Naive thymus-derived CD4-positive, alpha-beta T cell (primary cell): ENCODE measurements around the gene ITPRIP. TPM values are rescaled to one million over a fixed set of nuclear protein-coding genes. Genes with fewer than 3 reads are reported as not detected.
A peak's percentile ranks its signal among the peaks of the same experiment; 100 is the strongest.

Experiments
- ATAC-seq: fragments of 150-1000 bp; cut with Tn5 transposase; 2 replicates; pipeline ENCODE4 v1.10.0; 2021; ENCODE audit warnings: mild to moderate bottlenecking, moderate library complexity
- CTCF ChIA-PET: fragments of 350-600 bp; sonication (Branson Sonifier 250); formaldehyde crosslinking; loops from one replicate; lab custom pipeline; 2021; ENCODE audit warnings: antibody characterized with exemption; lab: Charles Lee
- POLR2A ChIA-PET: fragments of 350-600 bp; sonication (Branson Sonifier 250); formaldehyde crosslinking; loops from one replicate; lab custom pipeline; 2021; ENCODE audit warnings: antibody characterized with exemption, inconsistent platforms; lab: Charles Lee
- DNase-seq, 9 donors: peaks; one replicate each; pipeline versions ENCODE4 v3.0.0 to v3.0.0-alpha.2; 2020 to 2022; ENCODE audit warnings: mixed read lengths in 1 of 9
- H3K27ac ChIP-seq: one replicate; pipeline ENCODE4 v1.7.0; 2013; ENCODE audit warnings: mild to moderate bottlenecking, low read depth, low read length, moderate library complexity
- H3K27me3 ChIP-seq, 2 donors: one replicate each; pipeline ENCODE4 v1.7.0; 2013; ENCODE audit warnings: low read length in 2 of 2, mild to moderate bottlenecking in 2 of 2, moderate library complexity in 2 of 2; ENCODE audit not compliant: control insufficient read depth in 2 of 2, insufficient read depth in 2 of 2
- H3K36me3 ChIP-seq, 3 experiments: 1 replicate in 2 of 3; 2 replicates in 1 of 3; pipeline ENCODE4 v1.7.0; 2013; ENCODE audit warnings: low read length in 3 of 3, mild to moderate bottlenecking in 3 of 3, moderate library complexity in 1 of 3; ENCODE audit not compliant: insufficient read depth in 3 of 3, control insufficient read depth in 2 of 3
- H3K4me1 ChIP-seq, 2 donors: one replicate each; pipeline ENCODE4 v1.7.0; 2013; ENCODE audit warnings: low read length in 2 of 2, mild to moderate bottlenecking in 2 of 2, moderate library complexity in 1 of 2; ENCODE audit not compliant: control insufficient read depth in 2 of 2, insufficient read depth in 2 of 2
- H3K4me3 ChIP-seq: 2 replicates; pipeline ENCODE4 v1.7.0; 2013; ENCODE audit warnings: mild to moderate bottlenecking, low read length
- H3K9me3 ChIP-seq, 3 experiments: 1 replicate in 2 of 3; 2 replicates in 1 of 3; pipeline ENCODE4 v1.7.0; 2013; ENCODE audit warnings: low read length in 3 of 3; ENCODE audit not compliant: control insufficient read depth in 2 of 3
- H3K27ac Mint-ChIP-seq, 9 donors: one replicate each; pipeline ENCODE4 v1.8.0; 2020 to 2022; ENCODE audit warnings: mixed read lengths in 9 of 9, mild to moderate bottlenecking in 8 of 9, moderate library complexity in 5 of 9, inconsistent platforms in 2 of 9
- H3K27me3 Mint-ChIP-seq, 5 donors: one replicate each; pipeline ENCODE4 v1.8.0; 2021 to 2022; ENCODE audit warnings: mixed read lengths in 5 of 5, mild to moderate bottlenecking in 1 of 5
- H3K36me3 Mint-ChIP-seq, 5 donors: one replicate each; pipeline ENCODE4 v1.8.0; 2020 to 2022; ENCODE audit warnings: mixed read lengths in 5 of 5, mild to moderate bottlenecking in 3 of 5, inconsistent platforms in 1 of 5
- H3K4me1 Mint-ChIP-seq, 7 donors: one replicate each; pipeline ENCODE4 v1.8.0; 2020 to 2022; ENCODE audit warnings: mixed read lengths in 7 of 7, mild to moderate bottlenecking in 3 of 7, inconsistent platforms in 1 of 7
- H3K4me3 Mint-ChIP-seq, 10 donors: one replicate each; pipeline ENCODE4 v1.8.0; 2020 to 2022; ENCODE audit warnings: mild to moderate bottlenecking in 10 of 10, mixed read lengths in 10 of 10, moderate library complexity in 6 of 10, inconsistent platforms in 2 of 10
- H3K9me3 Mint-ChIP-seq, 11 donors: one replicate each; pipeline ENCODE4 v1.8.0; 2020 to 2022; ENCODE audit warnings: mixed read lengths in 11 of 11, mild to moderate bottlenecking in 4 of 11, inconsistent platforms in 1 of 11, moderate library complexity in 1 of 11
- intact Hi-C, 2 donors: fragments of 100-400 bp; cut with micrococcal nuclease; formaldehyde crosslinking; loops; one replicate each; pipeline ENCODE4 v1.15.1; 2023
- polyA plus RNA-seq, 2 donors: library from polyadenylated mRNA; unstranded; fragments of 300-500 nt; fragmentation: Illumina TruSeq; gene quantifications; one replicate each; pipeline ENCODE4 v1.2.3, GENCODE V29; 2021
- total RNA-seq, 6 experiments: library from RNA in 5 of 6; stranded (reverse) in 5 of 6; gene quantifications; 1 replicate in 5 of 6; 2 replicates in 1 of 6; pipeline ENCODE4 v1.2.3 and lab custom pipeline; 2021 to 2026

ITPRIP gene
- total and polyA plus RNA-seq, 7 experiments from 2014 or later = 17.8 to 129 (median 20.2) TPM

DNA sequence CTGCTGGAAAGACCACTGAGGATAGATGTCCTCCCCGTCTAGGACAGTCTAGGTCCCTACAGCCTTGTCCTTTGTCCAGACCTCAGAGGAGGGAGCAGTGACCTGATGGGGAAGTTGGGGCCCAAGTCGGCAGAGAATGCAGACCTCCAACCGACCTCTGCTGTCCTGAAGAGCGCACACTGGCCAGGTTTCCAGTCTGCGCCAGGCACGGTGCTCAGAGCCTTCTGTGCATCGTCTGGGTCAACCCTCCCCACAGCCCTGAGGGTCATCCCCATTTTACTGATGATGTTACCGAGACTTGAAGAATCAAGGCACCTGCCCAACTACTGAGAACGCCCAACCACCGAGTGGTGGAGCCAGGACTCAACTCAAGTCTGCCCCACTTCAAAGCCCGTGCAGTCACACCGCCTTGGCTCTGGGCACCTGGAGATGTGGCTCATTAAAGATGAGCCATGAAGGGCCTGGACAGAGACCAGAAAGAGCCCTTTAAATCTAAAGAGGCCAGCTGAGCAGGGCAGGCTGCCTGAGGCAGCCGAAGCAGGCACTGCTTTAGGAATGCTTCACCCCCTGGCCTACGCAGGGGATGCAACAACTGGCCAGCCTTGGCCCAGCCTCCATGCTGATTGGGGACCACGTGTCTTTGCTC lies 4.4 kb downstream of the ITPRIP start:
- peak overlapping the region; percentile 94 for H3K27ac ChIP-seq
- Mint-ChIP-seq H3K9me3 (peaks cover 0 to 1% (median 0%) of the 10 kb centered on the region in 11 donors), H3K4me1 (peaks cover 57 to 87% (median 78%) of the 10 kb centered on the region in 7 donors), H3K27me3 (peaks cover 0 to 2% (median 0%) of the 10 kb centered on the region in 5 donors), H3K36me3 (peaks cover 0 to 13% (median 0%) of the 10 kb centered on the region in 5 donors), H3K4me3 (peak overlapping the region; percentile 58 to 99 (median 77)), H3K27ac (peak overlapping the region; percentile 58 to 99 (median 96))
- no peak overlapping the region for H3K4me3 ChIP-seq
- no peak for ATAC-seq
- intact Hi-C loops = loop anchor here in 1 of 2 donors (1.0 kb wide), 1 partner anchor 12 kb away; no protein-coding TSS in a partner anchor
- peaks cover 0 to 10% (median 0%) of the 10 kb centered on the region in 3 experiments for H3K36me3 ChIP-seq
- DNase-seq = no peak
- ChIA-PET POLR2A (interaction anchor here (1.4 to 6.1 kb wide), 4 partner anchors 11 to 38 kb away, joined by 3 to 78 read pairs (median 18); no protein-coding TSS in a partner anchor), CTCF (interaction anchor here (0.9 to 6.3 kb wide), 5 partner anchors 17 to 45 kb away, joined by 3 to 58 read pairs (median 8); partner anchors contain the start of gene CFAP58)
- peaks cover 38 to 76% of the 10 kb centered on the region in 2 donors for H3K4me1 ChIP-seq
- no peaks in the 10 kb centered on the region for H3K27me3 ChIP-seq
- H3K9me3 ChIP-seq = no peaks in the 10 kb centered on the region

GRCh38 chr10:104333032-104333727 lies 5.1 kb downstream of the ITPRIP start:
- peaks cover 0 to 7% (median 0%) of the 10 kb centered on the region in 3 experiments for H3K36me3 ChIP-seq
- Mint-ChIP-seq H3K4me1 (peaks cover 64 to 88% (median 81%) of the 10 kb centered on the region in 7 donors), H3K9me3 (peaks cover 0 to 4% (median 0%) of the 10 kb centered on the region in 11 donors), H3K27me3 (no peaks in the 10 kb centered on the region), H3K4me3 (peak overlapping the region; percentile 58 to 99 (median 77)), H3K36me3 (peaks cover 0 to 13% (median 0%) of the 10 kb centered on the region in 5 donors), H3K27ac (peak overlapping the region; percentile 58 to 99 (median 96))
- H3K9me3 ChIP-seq = no peaks in the 10 kb centered on the region
- peaks cover 42 to 81% of the 10 kb centered on the region in 2 donors for H3K4me1 ChIP-seq
- no peaks in the 10 kb centered on the region for H3K27me3 ChIP-seq
- DNase-seq = peak in 8 of 9 donors; percentile 48 to 91 (median 85)
- H3K4me3 ChIP-seq = no peak overlapping the region
- ChIA-PET CTCF (no interaction called here), POLR2A (interaction anchor here (4.3 kb wide), 1 partner anchor 12 kb away, joined by 27 read pairs; no protein-coding TSS in a partner anchor)
- peak overlapping the region; percentile 94 for H3K27ac ChIP-seq
- ATAC-seq = peak; percentile 63
- intact Hi-C loops = loop anchor here in 1 of 2 donors (1.0 kb wide), 1 partner anchor 11 kb away; no protein-coding TSS in a partner anchor

GRCh38 chr10:104332243-104333031 lies 5.8 kb downstream of the ITPRIP start:
- no peaks in the 10 kb centered on the region for H3K36me3 ChIP-seq
- Mint-ChIP-seq H3K27me3 (no peaks in the 10 kb centered on the region), H3K27ac (peak overlapping the region; percentile 58 to 99 (median 96)), H3K4me1 (peaks cover 71 to 95% (median 88%) of the 10 kb centered on the region in 7 donors), H3K9me3 (peaks cover 0 to 4% (median 0%) of the 10 kb centered on the region in 11 donors), H3K4me3 (peak overlapping the region in 9 of 10 donors; percentile 58 to 99 (median 79)), H3K36me3 (peaks cover 0 to 13% (median 0%) of the 10 kb centered on the region in 5 donors)
- CTCF ChIA-PET = interaction anchor here (1.0 kb wide), 1 partner anchor 11 kb away, joined by 3 read pairs; no protein-coding TSS in a partner anchor
- ATAC-seq (no peak), DNase-seq (no peak)
- POLR2A ChIA-PET = interaction anchor here (2.8 to 5.9 kb wide), 2 partner anchors 11 to 26 kb away, joined by 12 to 44 read pairs; no protein-coding TSS in a partner anchor
- intact Hi-C loops = loop anchor here in 1 of 2 donors (1.0 kb wide), 1 partner anchor 10 kb away; no protein-coding TSS in a partner anchor
- no peaks in the 10 kb centered on the region for H3K27me3 ChIP-seq
- H3K4me1 ChIP-seq = peaks cover 50 to 88% of the 10 kb centered on the region in 2 donors
- peak overlapping the region; percentile 94 for H3K27ac ChIP-seq
- H3K4me3 ChIP-seq = no peak overlapping the region
- H3K9me3 ChIP-seq = no peaks in the 10 kb centered on the region

DNA sequence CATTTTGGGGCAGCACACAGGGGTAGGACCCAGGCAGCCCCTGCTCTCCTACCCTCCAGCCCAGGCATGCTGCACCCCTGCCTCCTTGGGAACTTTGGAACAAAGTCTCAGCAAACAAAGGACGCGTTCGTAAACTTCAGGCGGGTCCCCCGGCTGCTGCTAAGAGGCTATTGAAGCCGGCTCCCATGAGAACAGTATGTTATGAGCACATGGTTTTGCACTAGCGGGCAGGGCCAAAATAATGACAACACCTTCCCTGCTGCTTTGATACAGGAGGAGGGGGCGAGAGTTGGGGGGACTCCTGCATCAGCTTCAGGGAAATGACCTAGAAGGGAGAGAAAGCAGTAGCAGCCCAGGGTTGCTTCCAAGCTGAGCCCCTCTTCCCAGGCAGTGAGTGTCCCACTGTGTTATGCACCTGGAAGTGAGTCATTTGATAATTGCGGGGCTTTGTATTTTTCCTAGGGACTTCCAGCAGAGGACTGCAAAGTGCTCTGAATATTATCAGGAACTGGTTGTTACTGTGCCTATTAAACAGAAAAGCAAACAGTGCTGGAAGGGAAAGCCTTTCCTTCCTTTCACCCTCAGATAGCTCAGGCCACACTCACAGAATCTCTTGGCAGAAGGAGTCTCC lies 6.9 kb downstream of the ITPRIP start:
- no peaks in the 10 kb centered on the region for H3K27me3 Mint-ChIP-seq
- CTCF ChIA-PET = interaction anchor here (0.8 kb wide), 1 partner anchor 24 kb away, joined by 3 read pairs; no protein-coding TSS in a partner anchor
- H3K27ac ChIP-seq = peak overlapping the region; percentile 94

DNA sequence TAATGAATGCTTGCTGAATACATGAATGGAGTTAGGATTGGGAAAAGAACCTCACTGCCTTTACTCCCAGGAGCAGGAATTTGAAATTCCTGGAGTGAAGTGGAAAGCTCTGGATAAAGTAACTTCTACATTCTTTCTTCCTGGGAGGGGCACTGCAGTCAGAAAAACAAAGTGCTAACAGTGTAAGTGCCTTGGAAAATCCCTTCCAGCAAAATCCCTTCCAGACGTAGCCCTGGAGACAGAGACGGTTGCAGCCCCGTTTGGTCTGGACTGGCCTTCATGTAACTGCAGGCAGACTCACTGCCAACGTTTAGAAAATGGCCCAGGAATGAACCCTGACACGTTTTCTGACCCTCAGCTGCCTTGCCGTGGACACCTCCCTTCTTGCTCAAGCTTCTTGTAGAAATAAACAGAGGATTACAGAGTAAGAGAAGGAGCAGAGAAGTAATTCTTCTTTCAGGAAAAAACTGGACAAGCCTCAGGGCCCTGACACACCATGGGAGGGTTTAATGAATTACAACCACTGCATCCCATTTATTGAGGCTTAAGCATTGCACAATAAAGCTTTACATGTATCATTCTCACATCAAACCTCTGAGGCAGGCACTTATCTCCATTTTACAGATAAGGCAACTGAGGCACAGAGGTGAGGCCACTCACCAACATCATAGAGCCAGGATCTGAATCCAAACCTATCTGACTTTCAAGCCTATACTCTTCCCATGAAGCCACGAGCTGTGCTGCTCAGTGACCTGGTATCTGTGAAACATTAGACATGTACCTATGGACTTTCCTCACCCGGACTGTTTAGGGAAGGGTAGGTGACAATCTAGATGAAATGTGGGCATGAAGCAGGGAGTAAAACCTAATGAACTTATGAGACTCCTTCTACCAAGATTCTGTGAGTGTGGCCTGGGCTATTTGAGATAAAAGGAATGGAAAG lies 7.8 kb downstream of the ITPRIP start:
- Mint-ChIP-seq H3K4me1 (peaks cover 80 to 100% (median 99%) of the 10 kb centered on the region in 7 donors), H3K27me3 (no peaks in the 10 kb centered on the region), H3K9me3 (peaks cover 0 to 4% (median 0%) of the 10 kb centered on the region in 11 donors), H3K4me3 (peak overlapping the region in 9 of 10 donors; percentile 35 to 93 (median 82)), H3K36me3 (peaks cover 0 to 14% (median under 1%) of the 10 kb centered on the region in 5 donors), H3K27ac (peak overlapping the region; percentile 87 to 97 (median 94))
- no peaks in the 10 kb centered on the region for H3K27me3 ChIP-seq
- ATAC-seq = no peak
- intact Hi-C loops = no loop called here
- no peaks in the 10 kb centered on the region for H3K9me3 ChIP-seq
- peaks cover 58 to 96% of the 10 kb centered on the region in 2 donors for H3K4me1 ChIP-seq
- CTCF ChIA-PET = interaction anchor here (0.8 to 2.7 kb wide), 3 partner anchors 21 to 24 kb away, joined by 3 to 15 read pairs (median 9); no protein-coding TSS in a partner anchor
- no peak overlapping the region for H3K4me3 ChIP-seq
- POLR2A ChIA-PET = interaction anchor here (0.8 to 5.9 kb wide), 7 partner anchors 7 to 31 kb away, joined by 3 to 60 read pairs (median 8); partner anchors contain the start of genes CFAP58 and ITPRIP
- peak overlapping the region; percentile 78 for H3K27ac ChIP-seq
- no peaks in the 10 kb centered on the region for H3K36me3 ChIP-seq
- no peak for DNase-seq

More for the DNA sequence above, 6.9 kb downstream of the ITPRIP start:
- H3K36me3 ChIP-seq = no peaks in the 10 kb centered on the region
- no peaks in the 10 kb centered on the region for H3K9me3 ChIP-seq
- Mint-ChIP-seq H3K4me3 (peak overlapping the region in 7 of 10 donors; percentile 43 to 93 (median 82)), H3K36me3 (peaks cover 0 to 13% (median 0%) of the 10 kb centered on the region in 5 donors), H3K9me3 (peaks cover 0 to 4% (median 0%) of the 10 kb centered on the region in 11 donors), H3K27ac (peak overlapping the region; percentile 5 to 97 (median 95)), H3K4me1 (peaks cover 76 to 100% (median 98%) of the 10 kb centered on the region in 7 donors)
- H3K4me3 ChIP-seq = no peak overlapping the region
- no peak for DNase-seq
- ATAC-seq = no peak
- H3K27me3 ChIP-seq = no peaks in the 10 kb centered on the region
- H3K4me1 ChIP-seq = peaks cover 59 to 96% of the 10 kb centered on the region in 2 donors
- POLR2A ChIA-PET = interaction anchor here (0.8 to 5.9 kb wide), 3 partner anchors 10 to 25 kb away, joined by 3 to 44 read pairs (median 12); partner anchors contain the start of gene CFAP58
- intact Hi-C loops = no loop called here
